ENCODE results near the gene TUSC1. TPM values are rescaled to one million over a fixed set of nuclear protein-coding genes. Genes with fewer than 3 reads are reported as not detected.

Gene TUSC1
- not detected for total RNA-seq
- polyA plus RNA-seq, result under 1 TPM in 1 of 4 donors, not detected in 3; 0.19 TPM

- no peak within 1 kb of the TSS for H3K27ac ChIP-seq (ENCODE audit: insufficient read depth, low read length, poor library complexity, severe bottlenecking)
- Mint-ChIP-seq H3K9me3 (peaks cover 0 to 8% (median 3%) of the 10 kb centered on the region in 7 donors), H3K4me3 (peak within 1 kb of the TSS in 1 of 4 donors; percentile 15), H3K27me3 (no peaks in the 10 kb centered on the region), H3K27ac (no peak within 1 kb of the TSS), H3K4me1 (no peaks in the 10 kb centered on the region), H3K36me3 (no peaks in the 10 kb centered on the region)
- no peaks in the 10 kb centered on the region for H3K9me3 ChIP-seq (ENCODE audit: control insufficient read depth in 2 of 2, low read length in 2 of 2)
- H3K27me3 ChIP-seq (ENCODE audit: control insufficient read depth, insufficient read depth, low read length), result no peaks in the 10 kb centered on the region
- H3K4me3 ChIP-seq (ENCODE audit: low read depth, low read length), result no peak within 1 kb of the TSS
- H3K36me3 ChIP-seq (ENCODE audit: control insufficient read depth, insufficient read depth, low read length), result no peaks in the 10 kb centered on the region
- ATAC-seq (ENCODE audit: low read depth in 2 of 2), result no peak
- no peaks in the 10 kb centered on the region for H3K4me1 ChIP-seq (ENCODE audit: control insufficient read depth, insufficient read depth, low read length, poor library complexity, severe bottlenecking)
- DNase-seq, result peak in 1 of 3 donors; percentile 0
These were observed at the start of gene TUSC1 for GRCh38 chr9:25678147-25678666. Gene TUSC1, minus strand, starts transcription at chr9:25678444. Its CDS starts 132 bp downstream, at chr9:25678312.

- Mint-ChIP-seq H3K36me3 (no peaks in the 10 kb centered on the region), H3K4me3 (no peak overlapping the region)
These were observed 48.7 kb upstream of the TUSC1 start for GRCh38 chr9:25726871-25727410.

GRCh38 chr9:25724424-25724823, 46.2 kb upstream of the TUSC1 start:
- no peak for ATAC-seq (ENCODE audit: low read depth in 2 of 2)
- Histone ChIP-seq H3K4me3 (ENCODE audit: low read depth, low read length) (no peak overlapping the region), H3K27ac (ENCODE audit: insufficient read depth, low read length, poor library complexity, severe bottlenecking) (no peak overlapping the region), H3K4me1 (ENCODE audit: control insufficient read depth, insufficient read depth, low read length, poor library complexity, severe bottlenecking) (no peaks in the 10 kb centered on the region), H3K27me3 (ENCODE audit: control insufficient read depth, insufficient read depth, low read length) (no peaks in the 10 kb centered on the region), H3K9me3 (ENCODE audit: control insufficient read depth in 2 of 2, low read length in 2 of 2) (peaks cover 0 to 7% of the 10 kb centered on the region in 2 experiments), H3K36me3 (ENCODE audit: control insufficient read depth, insufficient read depth, low read length) (no peaks in the 10 kb centered on the region)
- H3K4me3 Mint-ChIP-seq, result no peak overlapping the region
- no peak overlapping the region for H3K27ac Mint-ChIP-seq
- no peaks in the 10 kb centered on the region for H3K36me3 Mint-ChIP-seq
- H3K4me1 Mint-ChIP-seq, result no peaks in the 10 kb centered on the region
- no peaks in the 10 kb centered on the region for H3K27me3 Mint-ChIP-seq
- no peak for DNase-seq
- H3K9me3 Mint-ChIP-seq, result peaks cover 0 to 6% (median 4%) of the 10 kb centered on the region in 7 donors

More at GRCh38 chr9:25726871-25727410, 48.7 kb upstream of the TUSC1 start:
- H3K4me1 Mint-ChIP-seq, result no peaks in the 10 kb centered on the region
- Histone ChIP-seq H3K4me1 (ENCODE audit: control insufficient read depth, insufficient read depth, low read length, poor library complexity, severe bottlenecking) (no peaks in the 10 kb centered on the region), H3K27ac (ENCODE audit: insufficient read depth, low read length, poor library complexity, severe bottlenecking) (no peak overlapping the region), H3K36me3 (ENCODE audit: control insufficient read depth, insufficient read depth, low read length) (no peaks in the 10 kb centered on the region), H3K27me3 (ENCODE audit: control insufficient read depth, insufficient read depth, low read length) (no peaks in the 10 kb centered on the region), H3K9me3 (ENCODE audit: control insufficient read depth in 2 of 2, low read length in 2 of 2) (peaks cover 3 to 17% of the 10 kb centered on the region in 2 experiments), H3K4me3 (ENCODE audit: low read depth, low read length) (no peak overlapping the region)
- no peak overlapping the region for H3K27ac Mint-ChIP-seq
- no peak for DNase-seq
- no peak for ATAC-seq (ENCODE audit: low read depth in 2 of 2)
- peaks cover 0 to 13% (median 5%) of the 10 kb centered on the region in 7 donors for H3K9me3 Mint-ChIP-seq
- no peaks in the 10 kb centered on the region for H3K27me3 Mint-ChIP-seq

- Mint-ChIP-seq H3K9me3 (peaks cover 2 to 20% (median 9%) of the 10 kb centered on the region in 7 donors), H3K27ac (no peak overlapping the region), H3K36me3 (no peaks in the 10 kb centered on the region), H3K4me1 (no peaks in the 10 kb centered on the region), H3K27me3 (no peaks in the 10 kb centered on the region), H3K4me3 (no peak overlapping the region)
- DNase-seq (no peak), ATAC-seq (ENCODE audit: low read depth in 2 of 2) (no peak)
- Histone ChIP-seq H3K27ac (ENCODE audit: insufficient read depth, low read length, poor library complexity, severe bottlenecking) (no peak overlapping the region), H3K4me1 (ENCODE audit: control insufficient read depth, insufficient read depth, low read length, poor library complexity, severe bottlenecking) (no peaks in the 10 kb centered on the region), H3K27me3 (ENCODE audit: control insufficient read depth, insufficient read depth, low read length) (no peaks in the 10 kb centered on the region), H3K4me3 (ENCODE audit: low read depth, low read length) (no peak overlapping the region), H3K36me3 (ENCODE audit: control insufficient read depth, insufficient read depth, low read length) (no peaks in the 10 kb centered on the region), H3K9me3 (ENCODE audit: control insufficient read depth in 2 of 2, low read length in 2 of 2) (peaks cover 0 to 3% of the 10 kb centered on the region in 2 experiments)
These were observed 38.1 kb upstream of the TUSC1 start for GRCh38 chr9:25716220-25716872.

- H3K9me3 Mint-ChIP-seq, result peaks cover 0 to 14% (median 0%) of the 10 kb centered on the region in 7 donors
- Histone ChIP-seq H3K4me1 (ENCODE audit: control insufficient read depth, insufficient read depth, low read length, poor library complexity, severe bottlenecking) (no peaks in the 10 kb centered on the region), H3K4me3 (ENCODE audit: low read depth, low read length) (no peak overlapping the region), H3K9me3 (ENCODE audit: control insufficient read depth in 2 of 2, low read length in 2 of 2) (peaks cover 3% of the 10 kb centered on the region in 2 experiments), H3K36me3 (ENCODE audit: control insufficient read depth, insufficient read depth, low read length) (no peaks in the 10 kb centered on the region), H3K27ac (ENCODE audit: insufficient read depth, low read length, poor library complexity, severe bottlenecking) (no peak overlapping the region), H3K27me3 (ENCODE audit: control insufficient read depth, insufficient read depth, low read length) (no peaks in the 10 kb centered on the region)
- no peak overlapping the region for H3K27ac Mint-ChIP-seq
- H3K27me3 Mint-ChIP-seq, result no peaks in the 10 kb centered on the region
- H3K36me3 Mint-ChIP-seq, result no peaks in the 10 kb centered on the region
- H3K4me3 Mint-ChIP-seq, result no peak overlapping the region
- DNase-seq (no peak), ATAC-seq (ENCODE audit: low read depth in 2 of 2) (no peak)
- no peaks in the 10 kb centered on the region for H3K4me1 Mint-ChIP-seq
These were observed 31.7 kb upstream of the TUSC1 start for GRCh38 chr9:25709941-25710340.

- Mint-ChIP-seq H3K27me3 (no peaks in the 10 kb centered on the region), H3K4me1 (no peaks in the 10 kb centered on the region), H3K27ac (no peak overlapping the region), H3K9me3 (peaks cover 0 to 18% (median 0%) of the 10 kb centered on the region in 7 donors), H3K36me3 (no peaks in the 10 kb centered on the region), H3K4me3 (no peak overlapping the region)
- H3K4me1 ChIP-seq (ENCODE audit: control insufficient read depth, insufficient read depth, low read length, poor library complexity, severe bottlenecking), result no peaks in the 10 kb centered on the region
- peaks cover 4 to 12% of the 10 kb centered on the region in 2 experiments for H3K9me3 ChIP-seq (ENCODE audit: control insufficient read depth in 2 of 2, low read length in 2 of 2)
- DNase-seq (no peak), ATAC-seq (ENCODE audit: low read depth in 2 of 2) (no peak)
- H3K27ac ChIP-seq (ENCODE audit: insufficient read depth, low read length, poor library complexity, severe bottlenecking), result no peak overlapping the region
- H3K36me3 ChIP-seq (ENCODE audit: control insufficient read depth, insufficient read depth, low read length), result no peaks in the 10 kb centered on the region
- H3K4me3 ChIP-seq (ENCODE audit: low read depth, low read length), result no peak overlapping the region
- no peaks in the 10 kb centered on the region for H3K27me3 ChIP-seq (ENCODE audit: control insufficient read depth, insufficient read depth, low read length)
These were observed 26.6 kb upstream of the TUSC1 start for GRCh38 chr9:25704800-25705199.

GRCh38 chr9:25703701-25704357, 25.6 kb upstream of the TUSC1 start:
- ATAC-seq (ENCODE audit: low read depth in 2 of 2) (no peak), DNase-seq (no peak)
- H3K4me3 Mint-ChIP-seq, result no peak overlapping the region
- peaks cover 0 to 15% (median 0%) of the 10 kb centered on the region in 7 donors for H3K9me3 Mint-ChIP-seq
- Histone ChIP-seq H3K4me3 (ENCODE audit: low read depth, low read length) (no peak overlapping the region), H3K36me3 (ENCODE audit: control insufficient read depth, insufficient read depth, low read length) (no peaks in the 10 kb centered on the region), H3K27ac (ENCODE audit: insufficient read depth, low read length, poor library complexity, severe bottlenecking) (no peak overlapping the region), H3K9me3 (ENCODE audit: control insufficient read depth in 2 of 2, low read length in 2 of 2) (peaks cover 4 to 12% of the 10 kb centered on the region in 2 experiments), H3K27me3 (ENCODE audit: control insufficient read depth, insufficient read depth, low read length) (no peaks in the 10 kb centered on the region), H3K4me1 (ENCODE audit: control insufficient read depth, insufficient read depth, low read length, poor library complexity, severe bottlenecking) (no peaks in the 10 kb centered on the region)
- H3K27me3 Mint-ChIP-seq, result no peaks in the 10 kb centered on the region
- H3K4me1 Mint-ChIP-seq, result no peaks in the 10 kb centered on the region
- no peaks in the 10 kb centered on the region for H3K36me3 Mint-ChIP-seq
- H3K27ac Mint-ChIP-seq, result no peak overlapping the region

All from CD4-positive, CD25-positive, alpha-beta regulatory T cell (primary cell).